ENCODE results near the gene SLC49A3.

DNA sequence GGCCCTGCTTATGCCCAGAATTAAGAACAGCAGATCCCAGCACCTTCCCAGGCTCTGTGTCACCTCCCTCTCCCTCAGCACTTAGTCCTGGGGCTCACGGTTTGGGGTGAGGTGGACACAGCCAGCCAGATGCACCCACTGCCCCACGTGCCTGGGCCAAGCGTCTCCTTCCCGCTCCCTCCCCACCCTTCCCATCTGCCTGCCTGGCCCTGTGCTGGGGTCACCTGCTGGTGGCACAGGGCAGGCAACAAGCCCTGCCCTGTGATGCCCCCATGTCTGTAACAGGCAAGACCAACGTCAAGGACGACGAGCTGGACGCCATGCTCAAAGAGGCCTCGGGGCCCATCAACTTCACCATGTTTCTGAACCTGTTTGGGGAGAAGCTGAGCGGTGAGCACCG is 9.3 kb downstream of the SLC49A3 start:
- TF ChIP-seq, protein P1, sequence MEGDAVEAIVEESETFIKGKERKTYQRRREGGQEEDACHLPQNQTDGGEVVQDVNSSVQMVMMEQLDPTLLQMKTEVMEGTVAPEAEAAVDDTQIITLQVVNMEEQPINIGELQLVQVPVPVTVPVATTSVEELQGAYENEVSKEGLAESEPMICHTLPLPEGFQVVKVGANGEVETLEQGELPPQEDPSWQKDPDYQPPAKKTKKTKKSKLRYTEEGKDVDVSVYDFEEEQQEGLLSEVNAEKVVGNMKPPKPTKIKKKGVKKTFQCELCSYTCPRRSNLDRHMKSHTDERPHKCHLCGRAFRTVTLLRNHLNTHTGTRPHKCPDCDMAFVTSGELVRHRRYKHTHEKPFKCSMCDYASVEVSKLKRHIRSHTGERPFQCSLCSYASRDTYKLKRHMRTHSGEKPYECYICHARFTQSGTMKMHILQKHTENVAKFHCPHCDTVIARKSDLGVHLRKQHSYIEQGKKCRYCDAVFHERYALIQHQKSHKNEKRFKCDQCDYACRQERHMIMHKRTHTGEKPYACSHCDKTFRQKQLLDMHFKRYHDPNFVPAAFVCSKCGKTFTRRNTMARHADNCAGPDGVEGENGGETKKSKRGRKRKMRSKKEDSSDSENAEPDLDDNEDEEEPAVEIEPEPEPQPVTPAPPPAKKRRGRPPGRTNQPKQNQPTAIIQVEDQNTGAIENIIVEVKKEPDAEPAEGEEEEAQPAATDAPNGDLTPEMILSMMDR (IDR thresholded peaks at IDR 0.05) = no peak
- TF ChIP-seq POLR2A (IDR thresholded peaks at IDR 0.05) (no peak), POLR2AphosphoS5 (IDR thresholded peaks at IDR 0.05) (no peak)

Data from breast epithelium (tissue), 3 donors.